ENCODE results near the gene KLHL7. TPM values are rescaled to one million over a fixed set of nuclear protein-coding genes. Genes with fewer than 3 reads are reported as not detected.

Gene KLHL7
- total and polyA plus RNA-seq, 9 of the 15 experiments (the other 6 are each of a cell fraction or from before 2014, with no cell fraction given): 4.2 to 63.1 (median 32.3) TPM

GRCh38 chr7:23072048-23072447 is 33.5 kb upstream of the KLHL7 start (continued):
- TF ChIP-seq MAX (CRISPR knock-in tag; IDR thresholded peaks at IDR 0.05): no peak
- TF ChIP-seq ZNF431 (CRISPR knock-in tag; IDR thresholded peaks at IDR 0.05): no peak
- no peak for TF ChIP-seq ZC3H4 (CRISPR knock-in tag; IDR thresholded peaks at IDR 0.05; ENCODE audit: borderline replicate concordance)
- peak; percentile 19; the same call in 1 of the 2 replicates for TF ChIP-seq REST (IDR thresholded peaks at IDR 0.05; ENCODE audit: borderline replicate concordance)
- no peak for TF ChIP-seq REST (CRISPR knock-in tag; IDR thresholded peaks at IDR 0.05; ENCODE audit: low read depth)
- TF ChIP-seq NR4A1 (CRISPR knock-in tag; IDR thresholded peaks at IDR 0.05): no peak
- no peak for TF ChIP-seq NR4A1 (tag; IDR thresholded peaks at IDR 0.05)
- no peak for TF ChIP-seq TFE3 (CRISPR knock-in tag; IDR thresholded peaks at IDR 0.05)
- TF ChIP-seq SMC3 (conservative IDR thresholded peaks at IDR 0.05; ENCODE audit: insufficient read depth, low read depth, low read length): 0 out of 2 replicates have a peak, but pooled peaks have one; percentile 22
- no peak for TF ChIP-seq THAP12 (CRISPR knock-in tag; IDR thresholded peaks at IDR 0.05)
- peak; percentile 58 to 79 for TF ChIP-seq RAD21 (CRISPR knock-in tag; conservative IDR thresholded peaks at IDR 0.05 in 1 of 2, IDR thresholded peaks at IDR 0.05 in 1 of 2)
- no peak for TF ChIP-seq PRMT5 (CRISPR knock-in tag; IDR thresholded peaks at IDR 0.05)
- TF ChIP-seq GTF2A2 (tag; IDR thresholded peaks at IDR 0.05): no peak

All from K562 (cell line).